ENCODE data around the gene COPS9.

Gene COPS9

DNA sequence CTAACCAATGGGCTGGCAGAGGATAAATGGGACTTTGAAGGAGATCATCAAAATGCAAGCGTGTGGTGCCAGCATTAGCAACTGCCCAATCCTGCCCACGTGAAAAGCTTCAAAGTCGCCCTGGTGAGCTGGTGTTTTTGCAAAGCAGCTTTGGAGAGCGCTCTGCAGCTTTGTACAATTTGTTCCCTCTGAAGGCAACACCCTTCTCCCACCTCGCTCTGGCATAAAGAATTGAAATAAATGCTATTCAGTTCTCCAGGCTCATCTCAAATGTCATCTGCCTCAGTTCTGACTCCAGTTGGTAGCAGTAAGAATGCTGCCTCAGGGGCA lies 3.5 kb downstream of the COPS9 start:
- DNase-seq, result no peak

DNA sequence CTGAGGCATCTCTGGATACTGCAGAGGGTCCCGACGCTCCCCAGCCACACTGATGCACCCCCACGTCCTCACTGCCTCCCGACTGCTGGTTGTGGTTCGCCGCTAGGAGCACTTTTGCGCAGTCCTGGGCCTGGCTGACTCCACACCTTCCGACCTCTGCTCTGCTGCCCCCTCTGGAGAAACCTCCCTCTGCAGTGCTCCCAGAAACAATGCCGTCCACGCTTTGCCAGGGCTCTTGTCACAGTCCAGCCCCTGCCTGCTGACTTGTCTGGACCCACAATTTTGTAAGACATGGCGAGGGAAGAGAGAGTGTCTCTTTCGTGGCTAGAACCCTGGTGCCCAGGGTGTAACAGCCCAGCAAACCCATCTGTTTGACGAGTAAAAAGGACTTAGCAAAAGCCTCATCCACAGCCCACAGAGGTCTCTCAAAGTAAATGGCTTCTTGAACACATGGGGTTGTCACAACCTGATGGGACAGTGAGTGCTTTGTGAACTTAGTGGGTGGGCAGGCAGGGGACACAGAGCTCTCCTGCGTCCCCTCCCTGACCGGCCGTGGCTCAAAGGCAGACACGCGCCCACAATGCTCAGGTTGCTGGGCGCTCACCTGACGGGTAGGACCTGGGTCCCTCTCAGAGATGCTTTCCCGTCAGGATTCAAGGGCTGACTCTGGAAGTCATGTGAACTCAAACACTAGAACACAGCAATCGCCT lies 4.0 kb downstream of the COPS9 start:
- no peak for DNase-seq

DNA sequence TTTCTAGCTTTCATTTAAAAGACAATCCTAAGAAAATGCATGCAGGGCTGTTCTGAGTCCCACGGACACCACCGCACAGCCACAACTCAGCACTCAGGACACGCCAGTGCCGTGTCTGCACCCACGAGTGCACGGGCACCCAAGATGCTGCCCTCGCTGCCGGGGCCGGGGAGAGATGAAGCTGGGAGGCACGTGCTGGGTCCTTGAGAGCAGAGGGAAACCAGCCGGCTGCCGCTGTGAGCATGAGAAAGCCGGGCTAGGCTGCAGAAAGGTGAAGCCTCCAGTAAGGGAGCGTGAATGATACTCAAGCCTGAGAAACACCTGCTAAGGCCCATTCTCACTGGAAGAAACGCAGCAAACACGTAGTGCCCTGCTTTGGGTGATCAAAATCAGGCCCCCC lies 4.8 kb downstream of the COPS9 start:
- DNase-seq, result no peak

DNA sequence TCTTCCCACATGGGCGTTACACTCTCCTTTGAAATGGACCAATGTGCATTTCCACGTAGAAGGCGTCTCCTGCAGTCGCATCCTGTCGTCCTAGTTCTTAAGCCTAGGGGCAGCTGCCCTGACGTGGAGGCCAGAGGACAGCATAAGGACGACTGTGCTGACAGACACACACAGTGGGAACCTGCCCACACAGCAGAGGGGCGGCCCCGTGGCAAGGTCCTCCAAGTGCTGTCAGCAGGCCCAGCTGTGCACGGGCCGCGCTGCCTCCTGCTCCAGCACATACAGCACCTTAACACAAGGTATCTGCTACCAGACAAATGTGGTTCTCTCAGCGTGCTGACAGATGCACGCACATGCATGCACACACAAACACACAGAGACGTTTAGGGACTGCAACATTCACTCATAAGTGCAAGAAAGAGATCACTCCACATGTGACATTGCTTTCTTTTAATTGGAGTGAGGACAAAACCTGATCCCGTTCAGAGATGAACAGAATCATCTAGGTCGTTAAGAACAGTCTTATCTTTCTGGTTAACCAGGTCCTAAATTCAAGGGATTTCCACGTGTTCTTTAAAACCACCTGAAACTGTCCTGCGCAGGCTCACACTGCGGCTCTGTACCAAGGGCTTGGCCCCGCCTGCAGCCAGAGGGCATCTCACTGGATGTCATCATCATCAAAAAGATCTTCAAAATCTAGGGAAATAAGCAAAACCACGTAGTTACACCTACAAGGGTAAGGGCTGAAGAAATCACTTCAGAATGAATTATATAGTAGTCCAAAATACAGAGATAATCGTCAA lies 5.5 kb downstream of the COPS9 start:
- no peak for DNase-seq

DNA sequence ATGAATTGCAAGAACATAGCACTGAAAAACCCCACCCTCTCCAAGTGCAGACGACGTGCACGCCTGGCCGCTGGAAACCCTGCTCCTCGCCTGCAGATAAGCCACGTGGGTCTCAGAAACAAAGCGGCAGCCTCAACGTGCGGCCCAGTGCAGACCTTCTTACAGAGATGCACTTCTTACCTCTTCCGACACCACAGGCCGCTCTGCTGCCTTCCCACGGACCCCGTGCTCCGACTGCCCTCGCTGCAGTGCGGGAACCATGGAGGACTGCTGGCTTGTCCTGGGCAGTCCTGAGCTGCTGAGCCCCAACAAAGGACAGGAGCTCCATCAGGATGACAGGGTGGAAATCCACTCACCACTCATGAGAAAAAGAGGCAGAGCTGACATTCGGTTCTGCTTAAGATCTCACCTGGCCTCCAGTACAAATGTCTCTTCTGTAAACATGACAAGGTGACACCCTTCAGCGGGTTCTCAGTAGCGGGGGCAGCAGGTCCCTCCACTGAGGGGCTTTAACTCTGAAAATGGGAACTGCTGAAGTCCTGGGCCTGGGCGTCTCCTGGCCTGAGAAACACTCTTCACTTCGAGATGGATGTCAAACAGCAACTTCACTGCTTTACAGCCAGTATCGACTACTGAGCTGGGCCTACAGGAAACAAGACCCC lies 6.2 kb downstream of the COPS9 start:
- DNase-seq, result no peak

DNA sequence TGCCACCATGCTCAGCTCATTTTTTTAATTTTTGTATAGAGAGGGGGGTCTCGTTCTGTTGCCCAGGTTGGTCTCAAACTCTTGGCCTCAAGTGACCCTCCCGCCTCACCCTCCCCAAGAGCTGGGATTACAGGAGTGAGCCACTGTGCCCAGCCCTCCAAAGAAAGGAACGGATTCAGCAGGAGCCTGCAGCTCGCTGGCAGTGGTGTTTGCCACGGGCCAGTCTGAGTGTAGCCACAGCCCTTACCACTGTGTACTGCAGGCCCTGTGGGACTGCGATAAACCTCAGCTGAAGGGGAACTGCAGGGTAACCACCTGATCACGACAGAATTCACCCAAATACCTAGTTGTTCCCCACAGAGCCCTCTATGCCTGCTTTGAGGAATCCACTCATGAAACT lies 6.8 kb downstream of the COPS9 start:
- no peak for DNase-seq

DNA sequence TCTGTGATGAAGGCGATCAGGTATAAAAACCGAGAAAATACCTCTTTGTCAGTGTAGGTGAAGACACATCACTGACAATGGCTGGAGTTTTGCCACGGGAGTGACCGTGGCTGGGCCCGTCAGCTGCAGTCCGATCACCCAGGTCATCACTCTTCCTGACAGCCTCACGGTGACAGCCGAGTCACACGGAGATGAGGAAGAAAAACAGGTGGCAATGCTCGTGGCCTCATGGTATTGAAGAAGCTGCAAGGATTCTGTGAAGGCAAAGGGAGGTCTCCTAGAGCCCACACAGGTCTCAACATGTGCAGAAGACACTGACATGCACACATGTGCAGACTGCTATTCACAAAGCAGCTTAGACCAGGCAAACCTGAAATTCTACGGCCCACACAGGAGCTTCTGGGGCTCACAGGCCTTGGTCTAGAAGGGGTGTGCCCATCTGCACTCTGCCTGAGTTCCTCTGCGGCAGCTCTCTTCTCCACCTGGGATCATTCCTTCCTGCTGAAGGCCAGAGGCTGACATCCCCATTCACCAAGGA lies 7.4 kb downstream of the COPS9 start:
- DNase-seq, result no peak

DNA sequence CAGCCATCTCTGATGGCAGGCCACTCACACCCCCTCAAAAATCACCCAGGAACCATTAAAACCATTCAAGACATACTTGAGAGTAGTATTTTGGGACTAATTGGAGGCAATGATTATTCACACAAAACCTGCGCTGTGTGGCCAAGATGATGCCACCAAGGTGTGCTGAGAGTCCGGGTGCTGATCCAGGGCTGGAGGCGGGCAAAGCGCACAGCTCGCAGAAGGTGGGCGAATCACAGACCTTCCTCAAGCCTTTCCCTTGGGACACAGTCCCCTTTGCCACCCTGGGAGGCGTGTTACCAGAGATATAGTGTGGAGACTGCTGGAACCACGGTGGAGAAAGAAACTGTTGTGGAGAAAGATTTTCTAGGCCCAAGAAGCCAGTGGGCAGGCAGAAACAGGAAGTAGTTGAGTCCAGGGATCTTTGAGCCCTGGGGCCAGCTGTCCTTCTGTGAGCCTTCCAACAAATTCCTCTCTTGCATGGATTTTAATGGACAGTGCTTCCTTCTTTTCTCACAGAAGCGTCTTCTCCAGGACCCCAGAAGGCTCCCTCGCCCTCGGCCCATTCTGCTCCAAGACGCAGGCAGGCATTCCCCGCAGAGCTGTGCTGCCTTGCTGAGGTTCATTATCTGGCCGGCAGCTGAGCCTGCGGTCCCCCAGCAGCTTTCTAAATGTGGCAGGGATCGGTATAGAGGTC lies 8.0 kb downstream of the COPS9 start:
- DNase-seq, result no peak

DNA sequence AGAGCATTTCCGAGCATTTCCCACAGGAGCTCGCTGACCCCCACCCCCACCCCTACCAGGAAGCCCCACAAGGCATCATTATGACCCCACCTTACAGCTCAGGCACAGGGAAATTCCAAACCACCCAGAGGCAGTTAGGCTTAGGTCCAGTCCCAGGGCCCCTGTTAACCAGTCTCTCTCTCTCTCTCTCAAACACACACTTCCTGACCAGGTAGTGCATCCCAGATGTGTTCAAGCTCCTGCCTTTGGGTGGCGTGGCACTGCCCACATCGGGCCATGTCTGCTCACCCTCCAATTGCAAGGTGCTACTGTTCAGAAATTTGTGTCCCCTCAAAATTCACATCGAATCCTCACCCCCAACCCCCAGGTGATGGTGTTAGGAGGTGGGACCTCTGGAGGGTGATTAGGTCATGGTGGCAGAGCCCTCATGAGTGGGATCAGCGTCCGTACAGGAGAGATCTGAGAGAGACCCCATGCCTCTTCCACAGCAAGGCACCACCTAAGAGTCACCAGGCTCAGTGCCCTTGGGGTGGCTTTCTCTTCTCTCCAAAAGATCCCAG lies 8.8 kb downstream of the COPS9 start:
- no peak for DNase-seq

DNA sequence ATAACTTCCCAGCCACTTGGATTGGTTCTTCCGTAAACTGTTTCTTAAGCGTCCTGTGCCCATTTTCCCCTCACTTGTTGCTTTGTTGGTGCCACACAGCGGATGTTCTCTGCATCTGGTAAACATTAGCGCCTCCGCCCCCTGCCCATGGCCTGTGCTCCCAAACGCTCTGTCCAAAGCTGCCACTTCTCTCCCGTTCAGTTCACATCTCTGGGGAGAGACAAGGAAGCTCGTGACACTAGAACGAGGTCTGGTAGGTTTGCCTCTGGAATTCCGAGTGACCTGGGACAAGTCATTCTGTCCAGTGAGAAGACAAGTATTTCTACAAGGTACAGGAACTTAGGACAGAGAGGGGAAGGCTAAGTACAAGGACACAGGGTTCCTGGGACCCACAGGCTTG lies 9.4 kb downstream of the COPS9 start:
- no peak for DNase-seq

DNA sequence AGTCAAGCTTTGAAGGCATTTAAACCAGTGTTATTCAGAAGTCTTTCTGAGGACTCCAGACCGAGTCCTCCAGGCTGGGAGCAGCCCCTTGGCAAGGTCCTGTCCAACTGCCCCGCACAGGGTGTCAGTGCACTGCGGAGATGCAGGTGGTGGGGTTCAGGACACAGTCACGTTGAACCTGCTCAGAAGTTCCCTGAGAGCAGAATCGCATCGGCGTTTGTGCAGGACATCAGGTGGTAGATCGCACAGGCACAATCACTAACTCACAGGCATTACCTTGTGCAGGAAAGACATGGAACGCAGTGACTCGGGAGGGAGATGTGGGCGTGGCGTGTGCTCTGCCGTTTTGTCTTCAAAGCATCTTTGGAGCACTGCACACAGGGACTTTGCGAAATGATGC lies 10.4 kb downstream of the COPS9 start:
- DNase-seq, result no peak

DNA sequence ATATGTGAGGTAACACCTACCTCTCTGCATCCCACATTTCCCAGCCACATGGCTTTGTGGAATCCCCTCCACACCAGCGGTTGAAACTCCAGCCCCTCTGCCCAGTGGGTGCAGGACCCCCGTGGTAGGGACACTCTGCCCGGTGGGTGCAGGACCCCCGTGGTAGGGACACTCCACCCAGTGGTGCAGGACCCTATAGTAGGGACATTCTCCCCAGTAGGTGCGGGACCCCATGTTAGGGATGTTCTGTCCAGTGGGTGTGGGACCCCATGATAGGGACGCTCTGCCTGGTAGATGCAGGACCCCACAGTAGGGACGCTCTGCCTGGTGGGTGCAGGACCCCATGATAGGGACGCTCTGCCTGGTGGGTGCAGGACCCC lies 11.5 kb downstream of the COPS9 start:
- no peak for DNase-seq

DNA sequence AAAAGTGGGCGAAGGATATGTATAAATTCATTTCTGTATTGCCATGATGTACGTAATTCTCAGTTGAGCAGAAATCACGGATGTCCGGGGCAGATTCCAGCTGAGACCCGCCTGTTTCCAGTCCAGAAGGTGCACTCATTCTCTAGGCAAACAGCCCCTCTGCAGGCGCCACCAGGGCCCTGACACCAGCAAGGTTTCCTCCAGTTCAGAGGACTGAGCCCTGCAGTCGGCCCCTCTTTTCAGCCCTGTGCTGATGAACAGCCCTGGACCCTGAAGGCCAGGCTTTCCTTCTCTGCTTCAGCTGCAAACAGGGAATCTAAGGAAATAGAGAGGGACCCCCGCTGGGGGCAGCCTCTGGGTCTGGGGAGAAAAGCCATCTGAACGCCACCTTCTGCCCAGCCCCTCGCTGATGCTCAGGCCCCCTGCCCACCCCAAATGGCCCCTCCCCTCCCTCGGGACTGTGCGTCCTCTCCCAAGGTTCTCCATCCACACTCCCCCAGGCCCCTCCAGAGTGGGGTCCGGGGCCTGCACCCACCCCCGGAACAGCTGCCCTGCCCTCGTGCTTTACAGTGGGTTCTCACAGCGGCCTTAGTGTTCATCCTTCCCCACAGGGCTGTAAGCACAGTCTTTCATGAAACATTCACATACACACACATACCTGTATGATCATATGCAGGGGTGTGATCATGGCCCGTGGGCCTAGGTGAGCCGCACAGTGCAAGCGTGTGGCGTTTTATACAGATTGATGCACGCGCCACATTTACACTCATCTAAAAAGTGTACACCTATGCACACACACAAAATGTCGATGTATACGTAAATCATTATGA lies 12.1 kb downstream of the COPS9 start:
- DNase-seq, result no peak

DNA sequence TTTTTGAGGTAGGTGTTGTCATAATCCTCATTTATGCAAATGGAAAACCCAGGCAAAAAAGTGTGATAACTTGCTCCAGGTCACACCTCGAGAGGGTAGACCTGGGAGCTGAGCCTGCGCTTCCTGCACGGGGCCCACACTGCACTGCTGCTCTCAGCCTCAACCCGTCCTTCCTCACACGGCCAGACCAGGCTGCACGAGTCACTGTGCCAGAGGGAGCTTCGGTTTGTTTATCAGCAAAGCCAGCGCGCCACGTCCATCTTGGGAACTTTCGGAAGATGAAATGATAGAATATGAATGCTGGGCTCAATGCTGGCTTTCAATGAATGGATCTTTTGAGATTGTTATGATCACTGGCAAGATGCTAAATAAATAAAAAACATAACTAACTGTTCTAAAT lies 14.4 kb downstream of the COPS9 start:
- no peak for DNase-seq

DNA sequence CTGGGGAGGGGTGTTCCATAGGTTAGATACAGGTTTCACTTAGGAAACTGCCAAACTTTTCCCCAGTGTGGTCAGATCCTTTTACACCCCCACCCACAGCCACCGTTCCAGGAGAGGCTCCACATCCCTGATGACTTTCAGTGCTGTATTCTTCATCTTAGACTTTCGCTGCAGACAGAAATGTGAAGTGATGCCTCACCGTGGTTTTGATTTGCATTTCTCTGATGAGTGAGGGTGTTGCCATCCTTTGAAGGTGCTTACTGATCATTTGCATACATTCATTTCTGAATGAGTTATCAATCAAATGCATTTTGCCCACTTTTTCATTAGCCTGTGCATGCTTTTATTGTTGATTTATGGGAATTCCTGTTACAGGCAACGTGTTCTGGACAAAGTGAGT lies 14.9 kb downstream of the COPS9 start:
- no peak for DNase-seq

DNA sequence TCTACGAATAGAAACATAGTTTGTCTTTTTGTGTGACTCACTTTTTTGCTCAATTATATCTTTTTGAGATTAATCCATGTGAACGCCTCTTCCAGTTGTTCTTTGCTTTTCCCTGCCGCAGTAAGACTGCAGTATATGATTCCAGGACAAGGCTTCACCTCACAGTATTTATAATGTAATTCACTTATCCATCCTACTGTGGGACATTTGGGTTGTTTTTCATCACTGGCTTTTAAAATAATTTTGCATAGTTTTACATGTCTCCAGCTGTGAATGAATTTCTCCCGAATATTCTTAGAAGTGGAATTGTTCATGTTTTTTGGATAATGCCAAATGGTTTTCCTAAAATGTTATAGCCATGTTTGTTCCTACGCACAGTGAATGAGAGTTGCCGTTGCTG lies 21.9 kb downstream of the COPS9 start:
- no peak for DNase-seq

DNA sequence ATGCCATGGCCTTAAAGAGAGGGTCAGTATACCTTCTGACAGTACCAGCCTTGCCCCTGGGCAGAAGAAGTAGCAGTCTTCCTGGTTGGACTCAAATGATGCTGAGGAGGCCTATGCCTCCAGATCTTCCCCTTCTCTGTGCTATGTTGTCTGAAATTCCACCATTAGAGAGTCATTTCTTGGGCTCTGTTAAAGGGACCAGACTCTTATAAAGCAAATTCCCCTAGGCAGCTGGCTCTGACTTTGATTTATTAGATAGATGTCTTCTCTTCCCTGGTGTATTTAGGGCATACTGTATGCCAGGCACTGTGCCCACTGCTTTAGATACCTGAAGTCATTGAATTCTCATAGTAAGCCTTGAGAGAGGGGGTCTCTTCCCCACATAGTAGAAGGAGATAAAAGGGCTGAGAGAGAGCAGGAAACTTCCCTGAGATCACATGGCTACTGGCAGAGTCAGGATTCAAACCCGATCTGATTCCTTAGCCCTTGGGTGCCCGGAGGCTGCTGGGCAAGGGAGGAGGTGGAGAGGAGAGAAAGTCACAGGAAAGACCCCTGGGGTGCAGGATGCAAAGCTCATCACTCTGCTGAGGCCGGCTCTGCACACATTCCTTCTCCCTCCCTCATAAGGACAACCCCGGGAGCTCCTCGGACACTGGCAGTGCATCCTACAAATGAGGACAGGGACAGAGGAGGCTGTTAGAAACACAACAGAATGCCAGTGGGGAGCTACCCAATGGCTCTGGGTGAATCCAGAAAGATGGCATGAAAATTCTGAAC lies 23.0 kb downstream of the COPS9 start:
- DNase-seq, result no peak

DNA sequence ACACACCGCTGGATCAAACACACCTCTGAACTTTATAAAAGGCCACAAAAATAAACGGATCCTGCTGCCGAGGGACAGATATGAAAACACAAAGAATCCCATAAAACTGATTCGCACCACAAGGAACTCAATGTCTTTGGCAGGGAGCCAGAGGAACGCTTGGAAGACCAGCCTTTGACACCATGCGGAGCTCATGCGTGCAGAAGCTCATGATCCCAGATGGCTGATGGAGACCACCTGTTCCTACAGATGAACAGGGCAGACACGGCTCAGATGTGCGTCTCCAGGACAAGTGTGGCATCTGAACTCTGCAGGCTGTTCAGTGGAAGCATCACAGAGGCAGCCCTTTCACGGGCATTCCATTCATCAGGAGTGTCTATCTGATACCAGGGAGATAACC lies 24.9 kb downstream of the COPS9 start:
- peak; percentile 87 for DNase-seq

DNA sequence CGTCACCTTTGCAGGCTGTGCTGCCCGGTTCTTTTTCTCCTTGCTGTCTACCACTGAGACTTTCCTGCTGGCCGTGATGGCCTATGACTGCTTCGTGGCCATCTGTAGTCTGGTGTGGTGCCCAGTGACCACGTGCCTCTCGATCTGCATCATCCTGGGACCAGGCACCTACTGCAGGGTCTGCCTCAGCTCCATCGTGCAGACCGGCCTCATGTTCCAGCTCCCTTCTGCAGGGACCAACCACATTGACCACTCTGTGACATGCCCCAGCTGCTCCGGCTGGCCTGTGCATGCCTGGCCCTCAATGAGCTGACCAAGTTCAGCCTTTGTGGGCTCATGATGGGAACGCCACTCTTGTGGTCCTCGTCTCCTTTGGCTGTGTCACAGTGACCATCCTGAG lies 26.7 kb downstream of the COPS9 start:
- no peak for DNase-seq

DNA sequence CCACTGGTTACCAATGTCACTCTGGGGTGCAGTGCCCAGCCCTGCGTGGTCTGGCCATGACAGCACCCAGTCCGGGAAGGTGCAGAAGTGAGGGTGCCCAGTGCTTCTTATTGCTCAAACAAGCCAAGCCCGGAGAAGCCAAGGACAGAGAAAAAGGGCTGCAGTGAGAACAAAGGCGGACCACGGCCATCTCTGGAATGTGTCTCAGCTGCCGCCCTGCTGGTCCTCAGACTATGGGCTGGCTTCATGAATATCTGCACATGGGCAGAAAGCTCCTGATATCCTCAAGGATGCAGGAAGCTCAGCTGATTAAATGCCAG lies 28.7 kb downstream of the COPS9 start:
- DNase-seq, result no peak

DNA sequence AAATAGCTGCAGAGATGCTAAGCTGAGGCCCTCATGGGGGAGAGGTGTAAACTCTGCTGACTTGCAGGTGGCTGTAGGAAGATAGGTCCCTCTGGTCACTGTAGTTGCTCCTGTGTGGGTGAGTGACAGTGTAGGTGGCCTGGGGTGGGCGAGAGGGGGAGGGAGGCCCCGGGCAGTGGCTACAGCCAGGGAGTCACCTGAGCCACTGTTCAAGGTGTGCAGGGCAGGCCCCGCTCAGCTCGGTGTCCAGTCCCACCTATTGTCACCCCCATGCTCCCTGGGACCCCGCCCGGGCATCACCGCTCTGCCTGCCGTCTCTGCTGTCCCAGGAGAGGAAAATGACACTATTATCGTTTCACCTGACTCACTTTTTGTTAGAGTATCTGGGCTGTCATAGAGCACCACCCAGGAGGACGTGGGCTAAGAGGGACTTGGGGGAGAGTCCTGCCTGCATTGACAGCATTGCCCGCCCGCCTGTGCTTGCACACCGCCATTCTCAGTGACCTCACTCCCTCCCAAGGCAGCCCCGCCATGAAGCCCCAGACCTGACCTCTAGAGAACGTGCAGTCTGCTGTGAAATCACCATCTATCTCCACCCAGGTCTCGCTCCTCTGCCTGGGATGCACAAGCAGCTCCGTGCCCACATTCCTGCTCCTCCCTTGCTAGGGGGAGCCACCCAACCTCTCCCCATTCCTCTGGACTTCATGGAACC lies 29.2 kb downstream of the COPS9 start:
- DNase-seq, result no peak
